A673 (cell line): ENCODE results near the gene PLCL1. TPM values are rescaled to one million over a fixed set of nuclear protein-coding genes. Genes with fewer than 3 reads are reported as not detected.

Experiments
- BruUV-seq: library from RNA; stranded (reverse); fragments of 400-500 nt; replicated peaks from 2 replicates; lab custom pipeline; 2021; lab: Mats Ljungman, UMichigan
- CTCF ChIA-PET: fragments of 300-600 bp; sonication (Branson Sonifier 250); formaldehyde crosslinking; loops from one replicate; lab custom pipeline; 2022; ENCODE audit warnings: antibody characterized with exemption; lab: Charles Lee
- POLR2A ChIA-PET: fragments of 300-600 bp; sonication (Branson Sonifier 250); formaldehyde crosslinking; loops from one replicate; lab custom pipeline; 2022; ENCODE audit warnings: antibody characterized with exemption; ENCODE audit not compliant: low non-redundant PET; lab: Charles Lee
- DNase-seq: peaks from one replicate; pipeline ENCODE4 v3.0.0-alpha.2; 2015; ENCODE audit warnings: low spot score
- H3K27ac ChIP-seq: fragments of 200-600 bp; sonication (generic); 2 replicates; pipeline ENCODE4 v1.5.1; 2016; ENCODE audit warnings: mixed run types, low read depth, mild to moderate bottlenecking, mixed read lengths, antibody characterized with exemption, low read length; ENCODE audit not compliant: poor library complexity, severe bottlenecking
- H3K27me3 ChIP-seq: fragments of 200-600 bp; sonication (generic); replicated peaks from 2 replicates; pipeline ENCODE4 v1.6.1; 2017; ENCODE audit warnings: mixed run types, low read depth, mild to moderate bottlenecking, mixed read lengths, antibody characterized with exemption, low read length; ENCODE audit not compliant: insufficient read depth, poor library complexity
- H3K36me3 ChIP-seq: fragments of 200-600 bp; sonication (generic); 2 replicates; pipeline ENCODE4 v1.6.1; 2016; ENCODE audit warnings: mixed run types, mild to moderate bottlenecking, mixed read lengths, antibody characterized with exemption, low read length; ENCODE audit not compliant: insufficient read depth, poor library complexity, severe bottlenecking
- H3K4me1 ChIP-seq: fragments of 200-600 bp; sonication (generic); 2 replicates; pipeline ENCODE4 v1.6.1; 2017; ENCODE audit warnings: mixed run types, mild to moderate bottlenecking, mixed read lengths, antibody characterized with exemption, low read length; ENCODE audit not compliant: insufficient read depth, poor library complexity, severe bottlenecking
- H3K4me3 ChIP-seq: fragments of 200-600 bp; sonication (generic); 2 replicates; pipeline ENCODE4 v1.5.1; 2016; ENCODE audit warnings: low read depth, mixed run types, mild to moderate bottlenecking, mixed read lengths, low read length; ENCODE audit not compliant: poor library complexity, severe bottlenecking
- H3K9me3 ChIP-seq: fragments of 200-600 bp; sonication (generic); 2 replicates; pipeline ENCODE4 v1.6.1; 2016; ENCODE audit warnings: mixed run types, low read depth, mild to moderate bottlenecking, mixed read lengths, antibody characterized with exemption, low read length; ENCODE audit not compliant: poor library complexity, severe bottlenecking
- CTCF ChIP-seq: fragments of 300-800, 200-600 bp; sonication (generic); conservative IDR thresholded peaks from 2 replicates; pipeline ENCODE4 v1.5.1; 2017; ENCODE audit warnings: low read depth, mild to moderate bottlenecking, antibody characterized with exemption, low read length, moderate library complexity, mixed read lengths
- EZH2 ChIP-seq: fragments of 200-600 bp; sonication (generic); IDR thresholded peaks from 2 replicates; pipeline ENCODE4 v1.6.1; 2017; ENCODE audit warnings: borderline replicate concordance, low read depth, mild to moderate bottlenecking, mixed read lengths, antibody characterized with exemption, low read length; ENCODE audit not compliant: poor library complexity, severe bottlenecking
- intact Hi-C: fragments of 100-400 bp; cut with micrococcal nuclease; formaldehyde crosslinking; loops from one replicate; pipeline ENCODE4 v1.10.0; 2022; ENCODE audit not compliant: unreplicated experiment
- total RNA-seq: library from RNA; stranded (reverse); gene quantifications from 2 replicates; pipeline ENCODE4 v1.2.3, GENCODE V29; 2021

Gene PLCL1
- total RNA-seq, 1 experiment from 2014 or later, result not detected

GRCh38 chr2:197863744-197864143, 59.4 kb downstream of the PLCL1 start:
- Histone ChIP-seq H3K36me3 (no peaks in the 10 kb centered on the region), H3K9me3 (no peaks in the 10 kb centered on the region), H3K27me3 (no peaks in the 10 kb centered on the region), H3K27ac (no peak overlapping the region), H3K4me3 (no peak overlapping the region), H3K4me1 (no peaks in the 10 kb centered on the region)
- ChIA-PET POLR2A (no interaction called here), CTCF (no interaction called here)
- TF ChIP-seq CTCF, result no peak
- no peak for TF ChIP-seq EZH2
- intact Hi-C loops, result no loop called here
- no peak for DNase-seq
- no TSS peak for BruUV-seq

- CTCF ChIA-PET, result no interaction called here
- no peaks in the 10 kb centered on the region for H3K36me3 ChIP-seq
- POLR2A ChIA-PET, result no interaction called here
- no peaks in the 10 kb centered on the region for H3K9me3 ChIP-seq
- intact Hi-C loops, result no loop called here
- no peak overlapping the region for H3K4me3 ChIP-seq
- no TSS peak for BruUV-seq
- no peak for TF ChIP-seq EZH2
- no peak for TF ChIP-seq CTCF
- H3K27ac ChIP-seq, result no peak overlapping the region
- H3K4me1 ChIP-seq, result no peaks in the 10 kb centered on the region
- no peaks in the 10 kb centered on the region for H3K27me3 ChIP-seq
- DNase-seq, result no peak
Observed at GRCh38 chr2:197866455-197866854, 62.1 kb downstream of the PLCL1 start.

- Histone ChIP-seq H3K4me1 (no peaks in the 10 kb centered on the region), H3K27me3 (no peaks in the 10 kb centered on the region), H3K4me3 (no peak overlapping the region), H3K9me3 (no peaks in the 10 kb centered on the region), H3K36me3 (no peaks in the 10 kb centered on the region), H3K27ac (no peak overlapping the region)
- TF ChIP-seq CTCF (no peak), EZH2 (no peak)
- DNase-seq, result no peak
- CTCF ChIA-PET, result no interaction called here
- BruUV-seq, result no TSS peak
- intact Hi-C loops, result no loop called here
- POLR2A ChIA-PET, result no interaction called here
Observed at GRCh38 chr2:197867033-197867432, 62.6 kb downstream of the PLCL1 start.
